ENCODE results near the gene CHD3.

Gene CHD3

GRCh38 chr17:7886227-7887037, 2.2 kb upstream of the CHD3 start:
- Histone ChIP-seq H3K9ac (ENCODE audit: low read length in 2 of 2) (peak overlapping the region; percentile 51 to 64), H3K9me3 (ENCODE audit: control insufficient read depth in 2 of 2, low read length in 2 of 2) (no peaks in the 10 kb centered on the region), H3K27ac (ENCODE audit: low read length) (peak overlapping the region; percentile 87), H3K27me3 (ENCODE audit: control insufficient read depth in 1 of 2, insufficient read depth in 2 of 2, low read length in 2 of 2) (no peaks in the 10 kb centered on the region), H3K4me1 (ENCODE audit: control insufficient read depth, insufficient read depth, low read length) (peaks cover 48% of the 10 kb centered on the region), H3K4me3 (ENCODE audit: low read length in 2 of 2) (peak overlapping the region; percentile 76 to 85), H3K36me3 (ENCODE audit: control insufficient read depth in 2 of 2, insufficient read depth in 2 of 2, low read length in 2 of 2) (peaks cover 6 to 7% of the 10 kb centered on the region in 2 donors)

GRCh38 chr17:7887038-7887481, 1.5 kb upstream of the CHD3 start:
- peaks cover 9% of the 10 kb centered on the region in 2 donors for H3K36me3 ChIP-seq (ENCODE audit: control insufficient read depth in 2 of 2, insufficient read depth in 2 of 2, low read length in 2 of 2)
- H3K27ac ChIP-seq (ENCODE audit: low read length) = peak overlapping the region; percentile 87
- no peaks in the 10 kb centered on the region for H3K9me3 ChIP-seq (ENCODE audit: control insufficient read depth in 2 of 2, low read length in 2 of 2)
- peak overlapping the region; percentile 51 to 64 for H3K9ac ChIP-seq (ENCODE audit: low read length in 2 of 2)
- H3K4me3 ChIP-seq (ENCODE audit: low read length in 2 of 2) = peak overlapping the region; percentile 76 to 85
- H3K27me3 ChIP-seq (ENCODE audit: control insufficient read depth in 1 of 2, insufficient read depth in 2 of 2, low read length in 2 of 2) = no peaks in the 10 kb centered on the region
- H3K4me1 ChIP-seq (ENCODE audit: control insufficient read depth, insufficient read depth, low read length) = peaks cover 48% of the 10 kb centered on the region

GRCh38 chr17:7887482-7888183, 956 bp upstream of the CHD3 start:
- no peaks in the 10 kb centered on the region for H3K9me3 ChIP-seq (ENCODE audit: control insufficient read depth in 2 of 2, low read length in 2 of 2)
- peak overlapping the region; percentile 87 for H3K27ac ChIP-seq (ENCODE audit: low read length)
- H3K9ac ChIP-seq (ENCODE audit: low read length in 2 of 2) = peak overlapping the region; percentile 52 to 64
- H3K4me3 ChIP-seq (ENCODE audit: low read length in 2 of 2) = peak overlapping the region; percentile 76 to 85
- H3K27me3 ChIP-seq (ENCODE audit: control insufficient read depth in 1 of 2, insufficient read depth in 2 of 2, low read length in 2 of 2) = no peaks in the 10 kb centered on the region
- peaks cover 48% of the 10 kb centered on the region for H3K4me1 ChIP-seq (ENCODE audit: control insufficient read depth, insufficient read depth, low read length)
- peaks cover 9 to 10% of the 10 kb centered on the region in 2 donors for H3K36me3 ChIP-seq (ENCODE audit: control insufficient read depth in 2 of 2, insufficient read depth in 2 of 2, low read length in 2 of 2)

GRCh38 chr17:7889166-7889955, 772 bp downstream of the CHD3 start:
- Histone ChIP-seq H3K4me3 (ENCODE audit: low read length in 2 of 2) (peak overlapping the region; percentile 13 to 85), H3K27me3 (ENCODE audit: control insufficient read depth in 1 of 2, insufficient read depth in 2 of 2, low read length in 2 of 2) (no peaks in the 10 kb centered on the region), H3K27ac (ENCODE audit: low read length) (peak overlapping the region; percentile 87), H3K36me3 (ENCODE audit: control insufficient read depth in 2 of 2, insufficient read depth in 2 of 2, low read length in 2 of 2) (peaks cover 18% of the 10 kb centered on the region in 2 donors), H3K9me3 (ENCODE audit: control insufficient read depth in 2 of 2, low read length in 2 of 2) (no peaks in the 10 kb centered on the region), H3K4me1 (ENCODE audit: control insufficient read depth, insufficient read depth, low read length) (peaks cover 48% of the 10 kb centered on the region), H3K9ac (ENCODE audit: low read length in 2 of 2) (peak overlapping the region; percentile 51 to 52)

GRCh38 chr17:7893187-7893880, 4.7 kb downstream of the CHD3 start:
- Histone ChIP-seq H3K9ac (ENCODE audit: low read length in 2 of 2) (no peak overlapping the region), H3K36me3 (ENCODE audit: control insufficient read depth in 2 of 2, insufficient read depth in 2 of 2, low read length in 2 of 2) (peaks cover 31 to 47% of the 10 kb centered on the region in 2 donors), H3K27me3 (ENCODE audit: control insufficient read depth in 1 of 2, insufficient read depth in 2 of 2, low read length in 2 of 2) (no peaks in the 10 kb centered on the region), H3K27ac (ENCODE audit: low read length) (no peak overlapping the region), H3K4me3 (ENCODE audit: low read length in 2 of 2) (no peak overlapping the region), H3K4me1 (ENCODE audit: control insufficient read depth, insufficient read depth, low read length) (peaks cover 19% of the 10 kb centered on the region), H3K9me3 (ENCODE audit: control insufficient read depth in 2 of 2, low read length in 2 of 2) (no peaks in the 10 kb centered on the region)

GRCh38 chr17:7894226-7894625, 5.6 kb downstream of the CHD3 start:
- peaks cover 10% of the 10 kb centered on the region for H3K4me1 ChIP-seq (ENCODE audit: control insufficient read depth, insufficient read depth, low read length)
- no peaks in the 10 kb centered on the region for H3K27me3 ChIP-seq (ENCODE audit: control insufficient read depth in 1 of 2, insufficient read depth in 2 of 2, low read length in 2 of 2)
- H3K4me3 ChIP-seq (ENCODE audit: low read length in 2 of 2) = no peak overlapping the region
- no peaks in the 10 kb centered on the region for H3K9me3 ChIP-seq (ENCODE audit: control insufficient read depth in 2 of 2, low read length in 2 of 2)
- H3K36me3 ChIP-seq (ENCODE audit: control insufficient read depth in 2 of 2, insufficient read depth in 2 of 2, low read length in 2 of 2) = peaks cover 38 to 55% of the 10 kb centered on the region in 2 donors
- H3K9ac ChIP-seq (ENCODE audit: low read length in 2 of 2) = no peak overlapping the region
- no peak overlapping the region for H3K27ac ChIP-seq (ENCODE audit: low read length)

GRCh38 chr17:7894866-7895265, 6.3 kb downstream of the CHD3 start:
- peaks cover 4% of the 10 kb centered on the region for H3K4me1 ChIP-seq (ENCODE audit: control insufficient read depth, insufficient read depth, low read length)
- no peaks in the 10 kb centered on the region for H3K9me3 ChIP-seq (ENCODE audit: control insufficient read depth in 2 of 2, low read length in 2 of 2)
- no peaks in the 10 kb centered on the region for H3K27me3 ChIP-seq (ENCODE audit: control insufficient read depth in 1 of 2, insufficient read depth in 2 of 2, low read length in 2 of 2)
- no peak overlapping the region for H3K9ac ChIP-seq (ENCODE audit: low read length in 2 of 2)
- no peak overlapping the region for H3K27ac ChIP-seq (ENCODE audit: low read length)
- peaks cover 45 to 62% of the 10 kb centered on the region in 2 donors for H3K36me3 ChIP-seq (ENCODE audit: control insufficient read depth in 2 of 2, insufficient read depth in 2 of 2, low read length in 2 of 2)
- no peak overlapping the region for H3K4me3 ChIP-seq (ENCODE audit: low read length in 2 of 2)

GRCh38 chr17:7897090-7897489, 8.5 kb downstream of the CHD3 start:
- Histone ChIP-seq H3K27me3 (ENCODE audit: control insufficient read depth in 1 of 2, insufficient read depth in 2 of 2, low read length in 2 of 2) (no peaks in the 10 kb centered on the region), H3K36me3 (ENCODE audit: control insufficient read depth in 2 of 2, insufficient read depth in 2 of 2, low read length in 2 of 2) (peaks cover 49 to 67% of the 10 kb centered on the region in 2 donors), H3K4me3 (ENCODE audit: low read length in 2 of 2) (no peak overlapping the region), H3K4me1 (ENCODE audit: control insufficient read depth, insufficient read depth, low read length) (no peaks in the 10 kb centered on the region), H3K27ac (ENCODE audit: low read length) (no peak overlapping the region), H3K9me3 (ENCODE audit: control insufficient read depth in 2 of 2, low read length in 2 of 2) (no peaks in the 10 kb centered on the region), H3K9ac (ENCODE audit: low read length in 2 of 2) (no peak overlapping the region)

GRCh38 chr17:7897773-7898172, 9.2 kb downstream of the CHD3 start:
- H3K9me3 ChIP-seq (ENCODE audit: control insufficient read depth in 2 of 2, low read length in 2 of 2) = no peaks in the 10 kb centered on the region
- H3K36me3 ChIP-seq (ENCODE audit: control insufficient read depth in 2 of 2, insufficient read depth in 2 of 2, low read length in 2 of 2) = peaks cover 52 to 71% of the 10 kb centered on the region in 2 donors
- H3K27ac ChIP-seq (ENCODE audit: low read length) = no peak overlapping the region
- H3K27me3 ChIP-seq (ENCODE audit: control insufficient read depth in 1 of 2, insufficient read depth in 2 of 2, low read length in 2 of 2) = no peaks in the 10 kb centered on the region
- no peak overlapping the region for H3K9ac ChIP-seq (ENCODE audit: low read length in 2 of 2)
- H3K4me3 ChIP-seq (ENCODE audit: low read length in 2 of 2) = no peak overlapping the region
- no peaks in the 10 kb centered on the region for H3K4me1 ChIP-seq (ENCODE audit: control insufficient read depth, insufficient read depth, low read length)
